Gastrocnemius medialis (tissue), 4 donors: ENCODE measurements around the gene PWP2.
"Not testable (repeated sequence)": the region's sequence is repeated elsewhere in the genome, so short reads cannot be mapped to it uniquely, and the experiment has no call there.

Experiments
- POLR2A ChIP-seq, 2 donors: fragments of 450-650 bp; IDR thresholded peaks; one replicate each; pipeline ENCODE4 v1.6.1; 2017; ENCODE audit warnings: antibody characterized with exemption in 2 of 2, mild to moderate bottlenecking in 2 of 2, moderate library complexity in 2 of 2
- TF ChIP-seq, protein P1 (sequence below), 5 experiments: fragments of 450-650 bp in 3 of 5; fragments of 200-600 bp in 2 of 5; sonication (generic) in 2 of 5; IDR thresholded peaks in 4 of 5; conservative IDR thresholded peaks in 1 of 5; 1 replicate in 4 of 5; 2 replicates in 1 of 5; pipeline ENCODE4 v1.5.1; 2016 to 2019; ENCODE audit warnings: antibody characterized with exemption in 5 of 5, mild to moderate bottlenecking in 3 of 5, moderate library complexity in 3 of 5

DNA sequence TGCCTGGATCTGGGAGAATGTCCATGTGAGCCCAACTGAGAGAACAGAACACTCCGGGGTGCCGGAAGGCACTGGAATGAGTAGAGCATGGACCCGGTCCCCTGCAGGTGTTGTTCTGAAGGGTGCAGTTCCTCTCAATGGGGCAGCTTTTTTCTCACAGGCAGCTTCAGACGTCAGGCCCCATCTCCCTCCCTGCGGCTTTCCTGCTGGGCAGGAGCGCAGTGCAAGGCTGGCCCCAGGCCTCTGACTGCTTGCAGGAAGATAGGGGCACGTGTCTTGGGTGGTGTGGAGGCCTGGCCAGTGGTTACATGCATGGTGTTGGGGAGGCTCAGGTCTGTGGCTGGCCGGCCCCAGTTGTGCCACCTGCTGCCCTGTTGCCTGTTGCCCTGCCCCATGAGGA is 36.8 kb downstream of the PWP2 start:
- TF ChIP-seq, protein P1, sequence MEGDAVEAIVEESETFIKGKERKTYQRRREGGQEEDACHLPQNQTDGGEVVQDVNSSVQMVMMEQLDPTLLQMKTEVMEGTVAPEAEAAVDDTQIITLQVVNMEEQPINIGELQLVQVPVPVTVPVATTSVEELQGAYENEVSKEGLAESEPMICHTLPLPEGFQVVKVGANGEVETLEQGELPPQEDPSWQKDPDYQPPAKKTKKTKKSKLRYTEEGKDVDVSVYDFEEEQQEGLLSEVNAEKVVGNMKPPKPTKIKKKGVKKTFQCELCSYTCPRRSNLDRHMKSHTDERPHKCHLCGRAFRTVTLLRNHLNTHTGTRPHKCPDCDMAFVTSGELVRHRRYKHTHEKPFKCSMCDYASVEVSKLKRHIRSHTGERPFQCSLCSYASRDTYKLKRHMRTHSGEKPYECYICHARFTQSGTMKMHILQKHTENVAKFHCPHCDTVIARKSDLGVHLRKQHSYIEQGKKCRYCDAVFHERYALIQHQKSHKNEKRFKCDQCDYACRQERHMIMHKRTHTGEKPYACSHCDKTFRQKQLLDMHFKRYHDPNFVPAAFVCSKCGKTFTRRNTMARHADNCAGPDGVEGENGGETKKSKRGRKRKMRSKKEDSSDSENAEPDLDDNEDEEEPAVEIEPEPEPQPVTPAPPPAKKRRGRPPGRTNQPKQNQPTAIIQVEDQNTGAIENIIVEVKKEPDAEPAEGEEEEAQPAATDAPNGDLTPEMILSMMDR (IDR thresholded peaks at IDR 0.05 in 4 of 5, conservative IDR thresholded peaks at IDR 0.05 in 1 of 5), result not testable (repeated sequence)
- not testable (repeated sequence) for TF ChIP-seq POLR2A (IDR thresholded peaks at IDR 0.05)
